ENCODE data around the gene CCDC88B. TPM values are rescaled to one million over a fixed set of nuclear protein-coding genes. Genes with fewer than 3 reads are reported as not detected.

CCDC88B gene
- total and polyA plus RNA-seq, 9 of the 15 experiments (the other 6 are each of a cell fraction or from before 2014, with no cell fraction given) = 0.13 to 18.1 (median 7.9) TPM

- TF ChIP-seq MXI1 (IDR thresholded peaks at IDR 0.05; ENCODE audit: low read depth, low read length) = no peak; the same call in 1 of the 2 replicates
- TF ChIP-seq STAG1 (CRISPR knock-in tag; IDR thresholded peaks at IDR 0.05; ENCODE audit: borderline replicate concordance) = no peak
- peak; percentile 47 for TF ChIP-seq RBM22 (IDR thresholded peaks at IDR 0.05; ENCODE audit: low read depth, low read length, poor library complexity, severe bottlenecking)
- TF ChIP-seq PKNOX1 (IDR thresholded peaks at IDR 0.05) = peak; percentile 72
- TF ChIP-seq MAX (CRISPR knock-in tag; IDR thresholded peaks at IDR 0.05) = peak; percentile 78
- TF ChIP-seq HCFC1 (IDR thresholded peaks at IDR 0.05; ENCODE audit: low read depth, low read length) = peak; percentile 75
- TF ChIP-seq ZNF639 (CRISPR knock-in tag; conservative IDR thresholded peaks at IDR 0.05 in 1 of 2, IDR thresholded peaks at IDR 0.05 in 1 of 2) = peak in 1 of 2 experiments; percentile 17; a peak in 1 of 4 replicates
Measured at GRCh38 chr11:64317325-64317960, 22.6 kb upstream of the CCDC88B start, which contains the start of gene TRMT112 (continued).
